GM23338 (cell line): ENCODE data around the gene UGT1A3. TPM values are rescaled to one million over a fixed set of nuclear protein-coding genes. Genes with fewer than 3 reads are reported as not detected.

Experiments used
- ATAC-seq: fragments of 200-7000 bp; cut with Tn5 transposase; 3 replicates; pipeline ENCODE4 v1.9.1; 2020
- DNase-seq: peaks from one replicate; pipeline ENCODE4 v3.0.0-alpha.2; 2015; ENCODE audit warnings: low spot score
- H2AFZ ChIP-seq: fragments of 200-600 bp; sonication (generic); 2 replicates; pipeline ENCODE4 v1.8.0; 2016; ENCODE audit warnings: antibody characterized with exemption, mild to moderate bottlenecking, moderate library complexity
- H3F3A ChIP-seq: fragments of 200-600 bp; sonication (generic); replicated peaks from 2 replicates; pipeline ENCODE4 v1.8.0; 2017; ENCODE audit warnings: antibody characterized with exemption, mixed run types, low read depth
- H3K27ac ChIP-seq: fragments of 200-600 bp; sonication (generic); 2 replicates; pipeline ENCODE4 v1.6.1; 2016; ENCODE audit warnings: low read depth
- H3K27me3 ChIP-seq: fragments of 200-600 bp; sonication (generic); 2 replicates; pipeline ENCODE4 v1.8.0; 2016; ENCODE audit warnings: mild to moderate bottlenecking, mixed run types, moderate library complexity; ENCODE audit not compliant: insufficient read depth
- H3K36me3 ChIP-seq: fragments of 200-600 bp; sonication (generic); 2 replicates; pipeline ENCODE4 v1.8.0; 2016; ENCODE audit warnings: mild to moderate bottlenecking; ENCODE audit not compliant: insufficient read depth
- H3K4me1 ChIP-seq: fragments of 200-600 bp; sonication (generic); 2 replicates; pipeline ENCODE4 v1.8.0; 2016; ENCODE audit warnings: mild to moderate bottlenecking, moderate library complexity; ENCODE audit not compliant: insufficient read depth
- H3K4me2 ChIP-seq: fragments of 200-600 bp; sonication (generic); 2 replicates; pipeline ENCODE4 v1.7.1; 2017; ENCODE audit warnings: mixed run types
- H3K4me3 ChIP-seq: fragments of 200-600 bp; sonication (generic); 2 replicates; pipeline ENCODE4 v1.6.1; 2016; ENCODE audit warnings: mixed run types
- H3K79me2 ChIP-seq: fragments of 200-600 bp; sonication (generic); replicated peaks from 2 replicates; pipeline ENCODE4 v1.8.0; 2017; ENCODE audit warnings: mild to moderate bottlenecking; ENCODE audit not compliant: insufficient read depth
- H3K9me2 ChIP-seq: fragments of 200-600 bp; sonication (generic); 2 replicates; pipeline ENCODE4 v1.8.0; 2017; ENCODE audit not compliant: insufficient read depth
- H4K20me1 ChIP-seq: fragments of 200-600 bp; sonication (generic); replicated peaks from 2 replicates; pipeline ENCODE4 v1.8.0; 2017; ENCODE audit warnings: mild to moderate bottlenecking; ENCODE audit not compliant: insufficient read depth
- H3K27ac Mint-ChIP-seq: 2 replicates; pipeline ENCODE4 v1.8.0; 2020; ENCODE audit warnings: inconsistent platforms, mild to moderate bottlenecking, moderate library complexity, mixed read lengths
- H3K27me3 Mint-ChIP-seq: 3 replicates; pipeline ENCODE4 v1.8.0; 2022; ENCODE audit warnings: low read depth, mild to moderate bottlenecking, moderate library complexity, mixed read lengths, inconsistent platforms; ENCODE audit not compliant: insufficient read depth, poor library complexity
- H3K36me3 Mint-ChIP-seq: 3 replicates; pipeline ENCODE4 v1.8.0; 2021; ENCODE audit warnings: low read depth, mild to moderate bottlenecking, inconsistent platforms, moderate library complexity, mixed read lengths
- H3K4me1 Mint-ChIP-seq: 3 replicates; pipeline ENCODE4 v1.8.0; 2020; ENCODE audit warnings: mild to moderate bottlenecking, inconsistent platforms, mixed read lengths
- H3K4me3 Mint-ChIP-seq: 3 replicates; pipeline ENCODE4 v1.8.0; 2021; ENCODE audit warnings: moderate library complexity, mild to moderate bottlenecking, inconsistent platforms, mixed read lengths
- H3K9me3 Mint-ChIP-seq: 3 replicates; pipeline ENCODE4 v1.8.0; 2020; ENCODE audit warnings: moderate library complexity, mild to moderate bottlenecking, inconsistent platforms, mixed read lengths
- CREB1 ChIP-seq: fragments of 250-450 bp; sonication (Bioruptor Pico); IDR thresholded peaks from 2 replicates; pipeline ENCODE4 v1.5.0; 2020; ENCODE audit warnings: low read depth, mild to moderate bottlenecking, moderate library complexity
- EZH2 ChIP-seq: fragments of 200-600 bp; sonication (generic); IDR thresholded peaks from one replicate; pipeline ENCODE4 v1.8.0; 2017; ENCODE audit warnings: antibody characterized with exemption, mild to moderate bottlenecking, low read depth; ENCODE audit not compliant: unreplicated experiment
- EZH2phosphoT487 ChIP-seq: fragments of 200-600 bp; sonication (generic); IDR thresholded peaks from one replicate; pipeline ENCODE4 v1.8.1; 2018; ENCODE audit warnings: antibody characterized with exemption; ENCODE audit not compliant: unreplicated experiment
- JUNB ChIP-seq: IDR thresholded peaks from one replicate; pipeline ENCODE4 v1.6.1; 2016; ENCODE audit warnings: antibody characterized with exemption; ENCODE audit not compliant: unreplicated experiment
- NANOG ChIP-seq: IDR thresholded peaks from 2 replicates; pipeline ENCODE4 v1.6.1; 2016; ENCODE audit warnings: antibody characterized with exemption, borderline replicate concordance
- STAT1 ChIP-seq: IDR thresholded peaks from one replicate; pipeline ENCODE4 v1.6.1; 2016; ENCODE audit warnings: antibody characterized with exemption; ENCODE audit not compliant: unreplicated experiment
- ZNF114 ChIP-seq: fragments of 250-450 bp; sonication (Bioruptor Pico); IDR thresholded peaks from 2 replicates; pipeline ENCODE4 v1.5.0; 2020; ENCODE audit warnings: mild to moderate bottlenecking, moderate library complexity
- ZNF331 ChIP-seq: fragments of 250-450 bp; sonication (Bioruptor Pico); IDR thresholded peaks from 2 replicates; pipeline ENCODE4 v1.5.0; 2020; ENCODE audit warnings: low read depth, mild to moderate bottlenecking, moderate library complexity
- polyA plus RNA-seq: library from polyadenylated mRNA; unstranded; fragments of >200 nt; fragmentation: Nextera tagmentation; extraction: Ambion mirVana; gene quantifications from 2 replicates; pipeline ENCODE4 v1.2.1, GENCODE V29; 2016
- total RNA-seq: library from RNA; depleted of rRNA; stranded (reverse); fragments of >200 nt; shearing (Covaris generic); gene quantifications from 2 replicates; pipeline ENCODE4 v1.2.3, GENCODE V29; 2014
- TF ChIP-seq, protein P1 (sequence below), 2 experiments: fragments of 200-600 bp in 1 of 2; sonication (generic) in 1 of 2; conservative IDR thresholded peaks; 2 replicates each; pipeline versions ENCODE4 v1.5.1 to v1.6.1; 2016 to 2017; ENCODE audit warnings: antibody characterized with exemption in 2 of 2, low read depth in 2 of 2, mild to moderate bottlenecking in 2 of 2, moderate library complexity in 1 of 2
- TF ChIP-seq, protein P2 (sequence below): IDR thresholded peaks from one replicate; pipeline ENCODE4 v1.6.1; 2018; ENCODE audit warnings: antibody characterized with exemption; ENCODE audit not compliant: unreplicated experiment

UGT1A3 gene
- total and polyA plus RNA-seq, 2 experiments from 2014 or later: not detected

DNA sequence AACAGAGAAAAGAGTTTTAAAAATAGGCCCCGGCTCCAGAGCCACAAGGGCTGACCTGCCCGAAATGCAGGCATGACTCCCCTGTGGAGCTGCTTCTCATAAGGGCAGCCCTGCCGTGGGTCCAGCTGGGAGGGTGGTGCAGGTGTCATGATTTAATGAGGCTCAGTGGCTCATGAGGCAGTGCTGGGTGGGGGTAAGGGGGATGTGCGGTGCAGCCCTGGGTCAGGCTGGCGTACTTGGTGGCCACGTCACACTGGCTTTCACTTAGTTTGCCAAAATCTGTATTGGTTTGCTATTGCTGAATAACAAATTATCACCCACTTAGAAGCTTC lies 91.9 kb downstream of the UGT1A3 start:
- no peak for ATAC-seq

DNA sequence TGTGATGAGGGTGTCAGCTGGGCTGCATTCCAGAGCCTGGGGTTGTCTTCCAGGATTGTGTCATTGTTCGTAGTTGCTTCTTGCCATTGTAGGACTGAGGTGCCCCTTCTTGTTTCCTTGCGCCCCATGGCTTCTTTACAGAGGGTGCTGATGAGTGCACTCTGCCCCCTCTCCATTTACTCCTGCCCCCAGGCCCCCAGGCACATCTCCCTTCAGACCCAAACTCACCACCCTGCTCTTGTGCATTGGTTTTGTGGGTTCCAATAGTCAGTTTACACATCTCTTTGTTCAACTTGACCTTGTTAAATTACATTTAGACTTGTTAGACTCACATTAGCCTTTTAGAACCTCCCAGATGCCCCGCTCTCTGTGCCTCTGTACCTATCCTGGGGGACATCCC lies 92.4 kb downstream of the UGT1A3 start:
- no peaks in the 10 kb centered on the region for H4K20me1 ChIP-seq
- H3K4me2 ChIP-seq: no peak overlapping the region
- H3K27ac Mint-ChIP-seq: no peak overlapping the region
- peaks cover 15% of the 10 kb centered on the region for H3K27me3 Mint-ChIP-seq
- no peaks in the 10 kb centered on the region for H3K9me2 ChIP-seq
- ATAC-seq (no peak), DNase-seq (no peak)
- H3K4me3 Mint-ChIP-seq: no peak overlapping the region
- H2AFZ ChIP-seq: no peak overlapping the region
- no peaks in the 10 kb centered on the region for H3F3A ChIP-seq
- peaks cover 3% of the 10 kb centered on the region; the same call in 2 of the 3 replicates for H3K4me1 Mint-ChIP-seq
- no peaks in the 10 kb centered on the region for H3K79me2 ChIP-seq
- peaks cover 2% of the 10 kb centered on the region; the same call in 1 of the 3 replicates for H3K9me3 Mint-ChIP-seq
- H3K36me3 ChIP-seq: no peaks in the 10 kb centered on the region
- H3K4me3 ChIP-seq: no peak overlapping the region
- H3K27me3 ChIP-seq: no peaks in the 10 kb centered on the region
- H3K36me3 Mint-ChIP-seq: no peaks in the 10 kb centered on the region
- H3K4me1 ChIP-seq: no peaks in the 10 kb centered on the region
- H3K27ac ChIP-seq: no peak overlapping the region
- TF ChIP-seq NANOG: no peak
- TF ChIP-seq, protein P1, sequence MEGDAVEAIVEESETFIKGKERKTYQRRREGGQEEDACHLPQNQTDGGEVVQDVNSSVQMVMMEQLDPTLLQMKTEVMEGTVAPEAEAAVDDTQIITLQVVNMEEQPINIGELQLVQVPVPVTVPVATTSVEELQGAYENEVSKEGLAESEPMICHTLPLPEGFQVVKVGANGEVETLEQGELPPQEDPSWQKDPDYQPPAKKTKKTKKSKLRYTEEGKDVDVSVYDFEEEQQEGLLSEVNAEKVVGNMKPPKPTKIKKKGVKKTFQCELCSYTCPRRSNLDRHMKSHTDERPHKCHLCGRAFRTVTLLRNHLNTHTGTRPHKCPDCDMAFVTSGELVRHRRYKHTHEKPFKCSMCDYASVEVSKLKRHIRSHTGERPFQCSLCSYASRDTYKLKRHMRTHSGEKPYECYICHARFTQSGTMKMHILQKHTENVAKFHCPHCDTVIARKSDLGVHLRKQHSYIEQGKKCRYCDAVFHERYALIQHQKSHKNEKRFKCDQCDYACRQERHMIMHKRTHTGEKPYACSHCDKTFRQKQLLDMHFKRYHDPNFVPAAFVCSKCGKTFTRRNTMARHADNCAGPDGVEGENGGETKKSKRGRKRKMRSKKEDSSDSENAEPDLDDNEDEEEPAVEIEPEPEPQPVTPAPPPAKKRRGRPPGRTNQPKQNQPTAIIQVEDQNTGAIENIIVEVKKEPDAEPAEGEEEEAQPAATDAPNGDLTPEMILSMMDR (conservative IDR thresholded peaks at IDR 0.05; ENCODE audit: low read depth in 2 of 2): no peak
- TF ChIP-seq STAT1: no peak
- no peak for TF ChIP-seq CREB1 (CRISPR knock-in tag)
- TF ChIP-seq, protein P2, sequence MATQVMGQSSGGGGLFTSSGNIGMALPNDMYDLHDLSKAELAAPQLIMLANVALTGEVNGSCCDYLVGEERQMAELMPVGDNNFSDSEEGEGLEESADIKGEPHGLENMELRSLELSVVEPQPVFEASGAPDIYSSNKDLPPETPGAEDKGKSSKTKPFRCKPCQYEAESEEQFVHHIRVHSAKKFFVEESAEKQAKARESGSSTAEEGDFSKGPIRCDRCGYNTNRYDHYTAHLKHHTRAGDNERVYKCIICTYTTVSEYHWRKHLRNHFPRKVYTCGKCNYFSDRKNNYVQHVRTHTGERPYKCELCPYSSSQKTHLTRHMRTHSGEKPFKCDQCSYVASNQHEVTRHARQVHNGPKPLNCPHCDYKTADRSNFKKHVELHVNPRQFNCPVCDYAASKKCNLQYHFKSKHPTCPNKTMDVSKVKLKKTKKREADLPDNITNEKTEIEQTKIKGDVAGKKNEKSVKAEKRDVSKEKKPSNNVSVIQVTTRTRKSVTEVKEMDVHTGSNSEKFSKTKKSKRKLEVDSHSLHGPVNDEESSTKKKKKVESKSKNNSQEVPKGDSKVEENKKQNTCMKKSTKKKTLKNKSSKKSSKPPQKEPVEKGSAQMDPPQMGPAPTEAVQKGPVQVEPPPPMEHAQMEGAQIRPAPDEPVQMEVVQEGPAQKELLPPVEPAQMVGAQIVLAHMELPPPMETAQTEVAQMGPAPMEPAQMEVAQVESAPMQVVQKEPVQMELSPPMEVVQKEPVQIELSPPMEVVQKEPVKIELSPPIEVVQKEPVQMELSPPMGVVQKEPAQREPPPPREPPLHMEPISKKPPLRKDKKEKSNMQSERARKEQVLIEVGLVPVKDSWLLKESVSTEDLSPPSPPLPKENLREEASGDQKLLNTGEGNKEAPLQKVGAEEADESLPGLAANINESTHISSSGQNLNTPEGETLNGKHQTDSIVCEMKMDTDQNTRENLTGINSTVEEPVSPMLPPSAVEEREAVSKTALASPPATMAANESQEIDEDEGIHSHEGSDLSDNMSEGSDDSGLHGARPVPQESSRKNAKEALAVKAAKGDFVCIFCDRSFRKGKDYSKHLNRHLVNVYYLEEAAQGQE: no peak
- TF ChIP-seq EZH2: no peak
- no peak for TF ChIP-seq JUNB
- no peak for TF ChIP-seq EZH2phosphoT487
- TF ChIP-seq ZNF114 (CRISPR knock-in tag): no peak

More for the DNA sequence above, 91.9 kb downstream of the UGT1A3 start:
- no peak for DNase-seq
- H3K9me2 ChIP-seq: no peaks in the 10 kb centered on the region
- no peak overlapping the region for H2AFZ ChIP-seq
- Mint-ChIP-seq H3K27ac (no peak overlapping the region), H3K4me1 (peaks cover 3% of the 10 kb centered on the region; the same call in 2 of the 3 replicates), H3K27me3 (peaks cover 15% of the 10 kb centered on the region), H3K4me3 (no peak overlapping the region), H3K9me3 (no peaks in the 10 kb centered on the region), H3K36me3 (no peaks in the 10 kb centered on the region)
- no peak overlapping the region for H3K4me2 ChIP-seq
- H3F3A ChIP-seq: no peaks in the 10 kb centered on the region
- TF ChIP-seq ZNF331 (CRISPR knock-in tag) (no peak), EZH2 (no peak), EZH2phosphoT487 (no peak)
- TF ChIP-seq, protein P1 (conservative IDR thresholded peaks at IDR 0.05; ENCODE audit: low read depth in 2 of 2): no peak
- H3K4me3 ChIP-seq: no peak overlapping the region
- H4K20me1 ChIP-seq: no peaks in the 10 kb centered on the region
- no peaks in the 10 kb centered on the region for H3K79me2 ChIP-seq
- H3K27me3 ChIP-seq: no peaks in the 10 kb centered on the region
- no peak overlapping the region for H3K27ac ChIP-seq
- H3K4me1 ChIP-seq: no peaks in the 10 kb centered on the region
- H3K36me3 ChIP-seq: no peaks in the 10 kb centered on the region
